ENCODE results near the gene UBP1.
"Not testable (repeated sequence)": the region's sequence is repeated elsewhere in the genome, so short reads cannot be mapped to it uniquely, and the experiment has no call there.

GRCh38 chr3:33410816-33411215, 29.4 kb downstream of the UBP1 start:
- TF ChIP-seq POLR2A, EP300, POLR2AphosphoS5 (IDR thresholded peaks at IDR 0.05): not testable (repeated sequence)
- TF ChIP-seq, protein P1, sequence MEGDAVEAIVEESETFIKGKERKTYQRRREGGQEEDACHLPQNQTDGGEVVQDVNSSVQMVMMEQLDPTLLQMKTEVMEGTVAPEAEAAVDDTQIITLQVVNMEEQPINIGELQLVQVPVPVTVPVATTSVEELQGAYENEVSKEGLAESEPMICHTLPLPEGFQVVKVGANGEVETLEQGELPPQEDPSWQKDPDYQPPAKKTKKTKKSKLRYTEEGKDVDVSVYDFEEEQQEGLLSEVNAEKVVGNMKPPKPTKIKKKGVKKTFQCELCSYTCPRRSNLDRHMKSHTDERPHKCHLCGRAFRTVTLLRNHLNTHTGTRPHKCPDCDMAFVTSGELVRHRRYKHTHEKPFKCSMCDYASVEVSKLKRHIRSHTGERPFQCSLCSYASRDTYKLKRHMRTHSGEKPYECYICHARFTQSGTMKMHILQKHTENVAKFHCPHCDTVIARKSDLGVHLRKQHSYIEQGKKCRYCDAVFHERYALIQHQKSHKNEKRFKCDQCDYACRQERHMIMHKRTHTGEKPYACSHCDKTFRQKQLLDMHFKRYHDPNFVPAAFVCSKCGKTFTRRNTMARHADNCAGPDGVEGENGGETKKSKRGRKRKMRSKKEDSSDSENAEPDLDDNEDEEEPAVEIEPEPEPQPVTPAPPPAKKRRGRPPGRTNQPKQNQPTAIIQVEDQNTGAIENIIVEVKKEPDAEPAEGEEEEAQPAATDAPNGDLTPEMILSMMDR (IDR thresholded peaks at IDR 0.05), result not testable (repeated sequence)

Measured in upper lobe of left lung (tissue), 4 donors.